ENCODE measurements around the gene C3orf52.

GRCh38 chr3:112083239-112083638, 3.0 kb upstream of the C3orf52 start:
- no peak for TF ChIP-seq CTCF (IDR thresholded peaks at IDR 0.05)
- no peak for TF ChIP-seq EZH2 (IDR thresholded peaks at IDR 0.05; ENCODE audit: borderline replicate concordance, insufficient read depth, low read depth, low read length, poor library complexity, severe bottlenecking)

Measured in B cell (primary cell).